ENCODE results near the gene MYO5B.
A peak's percentile ranks its signal among the peaks of the same experiment; 100 is the strongest.

MYO5B gene

DNA sequence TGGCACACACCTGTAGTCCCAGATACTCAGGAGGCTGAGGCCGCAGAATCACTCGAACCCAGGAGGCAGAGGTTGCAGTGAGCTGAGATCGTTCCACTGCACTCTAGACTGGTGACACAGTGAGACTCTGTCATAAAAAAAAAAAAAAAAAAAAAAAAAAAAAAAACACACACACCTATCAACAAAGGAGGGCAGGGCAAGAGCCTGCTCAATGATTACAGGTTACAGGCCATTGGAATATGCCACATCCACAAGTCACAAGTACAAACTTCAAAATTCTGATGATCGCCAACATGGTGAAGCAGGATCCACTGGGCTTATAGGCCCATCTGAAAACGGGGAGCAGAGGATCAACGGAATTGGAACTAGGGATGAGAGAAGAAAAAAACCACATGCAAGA lies 6.3 kb downstream of the MYO5B start:
- Histone ChIP-seq H3K9me3 (replicated peaks; ENCODE audit: insufficient read depth, low read length) (no peaks in the 10 kb centered on the region), H4K20me1 (ENCODE audit: insufficient read depth, low read length) (no peaks in the 10 kb centered on the region), H3K4me3 (ENCODE audit: low read length) (no peak overlapping the region; the same call in 1 of the 2 replicates), H3K9ac (ENCODE audit: low read length) (no peak overlapping the region), H2AFZ (ENCODE audit: low read length) (no peak overlapping the region), H3F3A (ENCODE audit: insufficient read depth, low read length) (peaks cover 23% of the 10 kb centered on the region), H3K9me2 (replicated peaks; ENCODE audit: insufficient read depth, low read length) (no peaks in the 10 kb centered on the region), H3K27me3 (replicated peaks; ENCODE audit: insufficient read depth, low read length) (no peaks in the 10 kb centered on the region), H3K27ac (ENCODE audit: low read length) (peak overlapping the region; percentile 86), H3K36me3 (replicated peaks; ENCODE audit: insufficient read depth, low read length) (no peaks in the 10 kb centered on the region), H3K79me2 (ENCODE audit: low read length) (peaks cover 92% of the 10 kb centered on the region), H3K4me2 (ENCODE audit: low read depth, low read length) (peak overlapping the region; percentile 66), H3K4me1 (ENCODE audit: low read length) (peaks cover 52% of the 10 kb centered on the region)
- TF ChIP-seq EZH2phosphoT487 (IDR thresholded peaks at IDR 0.05; ENCODE audit: low read length), result no peak
- no peak for TF ChIP-seq EZH2 (optimal IDR thresholded peaks at IDR 0.05; ENCODE audit: low read depth, low read length)
- TF ChIP-seq, protein P1, sequence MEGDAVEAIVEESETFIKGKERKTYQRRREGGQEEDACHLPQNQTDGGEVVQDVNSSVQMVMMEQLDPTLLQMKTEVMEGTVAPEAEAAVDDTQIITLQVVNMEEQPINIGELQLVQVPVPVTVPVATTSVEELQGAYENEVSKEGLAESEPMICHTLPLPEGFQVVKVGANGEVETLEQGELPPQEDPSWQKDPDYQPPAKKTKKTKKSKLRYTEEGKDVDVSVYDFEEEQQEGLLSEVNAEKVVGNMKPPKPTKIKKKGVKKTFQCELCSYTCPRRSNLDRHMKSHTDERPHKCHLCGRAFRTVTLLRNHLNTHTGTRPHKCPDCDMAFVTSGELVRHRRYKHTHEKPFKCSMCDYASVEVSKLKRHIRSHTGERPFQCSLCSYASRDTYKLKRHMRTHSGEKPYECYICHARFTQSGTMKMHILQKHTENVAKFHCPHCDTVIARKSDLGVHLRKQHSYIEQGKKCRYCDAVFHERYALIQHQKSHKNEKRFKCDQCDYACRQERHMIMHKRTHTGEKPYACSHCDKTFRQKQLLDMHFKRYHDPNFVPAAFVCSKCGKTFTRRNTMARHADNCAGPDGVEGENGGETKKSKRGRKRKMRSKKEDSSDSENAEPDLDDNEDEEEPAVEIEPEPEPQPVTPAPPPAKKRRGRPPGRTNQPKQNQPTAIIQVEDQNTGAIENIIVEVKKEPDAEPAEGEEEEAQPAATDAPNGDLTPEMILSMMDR (IDR thresholded peaks at IDR 0.05; ENCODE audit: low read length), result no peak
- DNase-seq, result no peak

GRCh38 chr18:50187659-50188058 lies 7.3 kb downstream of the MYO5B start:
- Histone ChIP-seq H2AFZ (ENCODE audit: low read length) (no peak overlapping the region), H4K20me1 (ENCODE audit: insufficient read depth, low read length) (no peaks in the 10 kb centered on the region), H3K9me3 (replicated peaks; ENCODE audit: insufficient read depth, low read length) (no peaks in the 10 kb centered on the region), H3K9ac (ENCODE audit: low read length) (no peak overlapping the region), H3K79me2 (ENCODE audit: low read length) (peaks cover 90% of the 10 kb centered on the region), H3F3A (ENCODE audit: insufficient read depth, low read length) (peaks cover 23% of the 10 kb centered on the region), H3K4me2 (ENCODE audit: low read depth, low read length) (no peak overlapping the region), H3K4me3 (ENCODE audit: low read length) (no peak overlapping the region), H3K27ac (ENCODE audit: low read length) (no peak overlapping the region), H3K9me2 (replicated peaks; ENCODE audit: insufficient read depth, low read length) (no peaks in the 10 kb centered on the region), H3K36me3 (replicated peaks; ENCODE audit: insufficient read depth, low read length) (no peaks in the 10 kb centered on the region), H3K27me3 (replicated peaks; ENCODE audit: insufficient read depth, low read length) (no peaks in the 10 kb centered on the region), H3K4me1 (ENCODE audit: low read length) (peaks cover 47% of the 10 kb centered on the region)
- TF ChIP-seq EZH2 (optimal IDR thresholded peaks at IDR 0.05; ENCODE audit: low read depth, low read length), result no peak
- no peak for TF ChIP-seq EZH2phosphoT487 (IDR thresholded peaks at IDR 0.05; ENCODE audit: low read length)
- TF ChIP-seq, protein P1 (IDR thresholded peaks at IDR 0.05; ENCODE audit: low read length), result 0 out of 2 replicates have a peak, but pooled peaks have one; percentile 7
- no peak for DNase-seq

GRCh38 chr18:50186385-50186784 lies 8.6 kb downstream of the MYO5B start:
- no peaks in the 10 kb centered on the region for H3K27me3 ChIP-seq (replicated peaks; ENCODE audit: insufficient read depth, low read length)
- peaks cover 23% of the 10 kb centered on the region for H3F3A ChIP-seq (ENCODE audit: insufficient read depth, low read length)
- H3K27ac ChIP-seq (ENCODE audit: low read length), result no peak overlapping the region
- no peak overlapping the region for H3K9ac ChIP-seq (ENCODE audit: low read length)
- H3K79me2 ChIP-seq (ENCODE audit: low read length), result peaks cover 90% of the 10 kb centered on the region
- no peaks in the 10 kb centered on the region for H3K36me3 ChIP-seq (replicated peaks; ENCODE audit: insufficient read depth, low read length)
- H3K4me3 ChIP-seq (ENCODE audit: low read length), result no peak overlapping the region
- H4K20me1 ChIP-seq (ENCODE audit: insufficient read depth, low read length), result no peaks in the 10 kb centered on the region
- no peak overlapping the region for H2AFZ ChIP-seq (ENCODE audit: low read length)
- H3K9me3 ChIP-seq (replicated peaks; ENCODE audit: insufficient read depth, low read length), result no peaks in the 10 kb centered on the region
- no peak for DNase-seq
- no peak for TF ChIP-seq EZH2 (optimal IDR thresholded peaks at IDR 0.05; ENCODE audit: low read depth, low read length)
- no peak for TF ChIP-seq EZH2phosphoT487 (IDR thresholded peaks at IDR 0.05; ENCODE audit: low read length)
- TF ChIP-seq, protein P1 (IDR thresholded peaks at IDR 0.05; ENCODE audit: low read length), result no peak
- no peaks in the 10 kb centered on the region for H3K9me2 ChIP-seq (replicated peaks; ENCODE audit: insufficient read depth, low read length)
- H3K4me2 ChIP-seq (ENCODE audit: low read depth, low read length), result no peak overlapping the region
- H3K4me1 ChIP-seq (ENCODE audit: low read length), result peaks cover 46% of the 10 kb centered on the region
